Liver (tissue), 9 donors: ENCODE measurements around the gene PREP. TPM values are rescaled to one million over a fixed set of nuclear protein-coding genes. Genes with fewer than 3 reads are reported as not detected.

Experiments
- DNase-seq: peaks from one replicate; pipeline ENCODE4 v3.0.0-alpha.2; 2017; ENCODE audit warnings: low spot score
- H3K27ac ChIP-seq, 2 donors: one replicate each; pipeline ENCODE4 v1.7.0; 2013; ENCODE audit warnings: inconsistent platforms in 2 of 2, low read length in 2 of 2, control low read depth in 1 of 2, low read depth in 1 of 2, mild to moderate bottlenecking in 1 of 2
- H3K27me3 ChIP-seq, 4 donors: one replicate each; pipeline versions ENCODE4 v1.6.1 to v1.7.0; 2013; ENCODE audit warnings: low read length in 3 of 4, inconsistent platforms in 1 of 4, mild to moderate bottlenecking in 1 of 4, moderate library complexity in 1 of 4; ENCODE audit not compliant: control insufficient read depth in 4 of 4, insufficient read depth in 4 of 4
- H3K36me3 ChIP-seq, 4 donors: one replicate each; pipeline versions ENCODE4 v1.6.1 to v1.7.0; 2013; ENCODE audit warnings: low read length in 3 of 4, mild to moderate bottlenecking in 3 of 4, low read depth in 1 of 4, moderate library complexity in 1 of 4; ENCODE audit not compliant: control insufficient read depth in 4 of 4, insufficient read depth in 3 of 4
- H3K4me1 ChIP-seq, 4 donors: one replicate each; pipeline versions ENCODE4 v1.6.1 to v1.7.0; 2013; ENCODE audit warnings: low read length in 3 of 4, mild to moderate bottlenecking in 3 of 4, moderate library complexity in 1 of 4; ENCODE audit not compliant: control insufficient read depth in 4 of 4, insufficient read depth in 4 of 4
- H3K4me3 ChIP-seq, 3 donors: one replicate each; pipeline versions ENCODE4 v1.6.1 to v1.7.0; 2013; ENCODE audit warnings: low read length in 3 of 3, control low read depth in 1 of 3, low read depth in 1 of 3, mild to moderate bottlenecking in 1 of 3
- H3K9ac ChIP-seq, 2 donors: one replicate each; pipeline ENCODE4 v1.7.0; 2013; ENCODE audit warnings: low read length in 2 of 2, mild to moderate bottlenecking in 2 of 2, moderate library complexity in 2 of 2, control low read depth in 1 of 2, low read depth in 1 of 2
- H3K9me3 ChIP-seq, 4 donors: one replicate each; pipeline versions ENCODE4 v1.6.1 to v1.7.0; 2013; ENCODE audit warnings: low read length in 3 of 4; ENCODE audit not compliant: control insufficient read depth in 4 of 4
- EGR1 ChIP-seq, 2 donors: IDR thresholded peaks; 2 replicates each; pipeline ENCODE4 v1.6.1; 2016 to 2018; ENCODE audit warnings: antibody characterized with exemption in 2 of 2, low read depth in 2 of 2
- FOXA1 ChIP-seq: IDR thresholded peaks from 2 replicates; pipeline ENCODE4 v1.6.1; 2016; ENCODE audit warnings: antibody characterized with exemption
- FOXA2 ChIP-seq: IDR thresholded peaks from 2 replicates; pipeline ENCODE4 v1.6.1; 2016; ENCODE audit warnings: antibody characterized with exemption
- GABPA ChIP-seq, 2 donors: IDR thresholded peaks in 1 of 2; conservative IDR thresholded peaks in 1 of 2; 2 replicates each; pipeline ENCODE4 v1.6.1; 2016; ENCODE audit warnings: antibody characterized with exemption in 2 of 2, mild to moderate bottlenecking in 1 of 2, moderate library complexity in 1 of 2
- HNF4A ChIP-seq, 2 donors: conservative IDR thresholded peaks; 2 replicates each; pipeline ENCODE4 v1.6.1; 2016; ENCODE audit warnings: antibody characterized with exemption in 2 of 2, mild to moderate bottlenecking in 2 of 2
- HNF4G ChIP-seq: IDR thresholded peaks from 2 replicates; pipeline ENCODE4 v1.6.1; 2016; ENCODE audit warnings: antibody characterized with exemption
- JUND ChIP-seq, 2 donors: IDR thresholded peaks; 2 replicates each; pipeline ENCODE4 v1.6.1; 2016; ENCODE audit warnings: antibody characterized with exemption in 2 of 2
- NR2F2 ChIP-seq: IDR thresholded peaks from 2 replicates; pipeline ENCODE4 v1.6.1; 2016; ENCODE audit warnings: antibody characterized with exemption
- RAD21 ChIP-seq, 2 donors: IDR thresholded peaks; 2 replicates each; pipeline ENCODE4 v1.6.1; 2016; ENCODE audit warnings: antibody characterized with exemption in 2 of 2, mild to moderate bottlenecking in 2 of 2
- RXRA ChIP-seq, 2 donors: IDR thresholded peaks; 2 replicates each; pipeline ENCODE4 v1.6.1; 2017 to 2018; ENCODE audit warnings: antibody characterized with exemption in 2 of 2, mild to moderate bottlenecking in 1 of 2
- SP1 ChIP-seq: IDR thresholded peaks from 2 replicates; pipeline ENCODE4 v1.6.1; 2018; ENCODE audit warnings: antibody characterized with exemption, mild to moderate bottlenecking
- TAF1 ChIP-seq: conservative IDR thresholded peaks from 2 replicates; pipeline ENCODE4 v1.6.1; 2016; ENCODE audit warnings: antibody characterized with exemption, mild to moderate bottlenecking
- YY1 ChIP-seq: IDR thresholded peaks from 2 replicates; pipeline ENCODE4 v1.6.1; 2016; ENCODE audit warnings: antibody characterized with exemption, mild to moderate bottlenecking
- WGBS: extraction: QIAGEN DNeasy Blood & Tissue Kit; methylation state at CpG from one replicate; pipeline ENCODE4 v1.1.7; 2013; 5-methylcytosine and 5-hydroxymethylcytosine counted together
- polyA plus RNA-seq, 2 donors: library from polyadenylated mRNA; stranded (reverse) in 1 of 2; unstranded in 1 of 2; fragments of 200-250 nt in 1 of 2; fragments of >200 nt in 1 of 2; fragmentation: Nextera tagmentation in 1 of 2; extraction: Ambion mirVana in 1 of 2; gene quantifications; one replicate each; pipeline versions ENCODE4 v1.2.1 to v1.2.3, GENCODE V29; 2013 to 2015
- total RNA-seq, 2 donors: library from RNA; depleted of rRNA; stranded (reverse); fragments of >200 nt; gene quantifications; one replicate each; pipeline ENCODE4 v1.2.3, GENCODE V29; 2014
- TF ChIP-seq, protein P1 (sequence below): IDR thresholded peaks from 2 replicates; pipeline ENCODE4 v1.6.1; 2016; ENCODE audit warnings: antibody characterized with exemption
- TF ChIP-seq, protein P2 (sequence below): IDR thresholded peaks from 2 replicates; pipeline ENCODE4 v1.6.1; 2016; ENCODE audit warnings: antibody characterized with exemption, mild to moderate bottlenecking
- TF ChIP-seq, protein P3 (sequence below): IDR thresholded peaks from 2 replicates; pipeline ENCODE4 v1.6.1; 2016; ENCODE audit warnings: antibody characterized with exemption
- TF ChIP-seq, protein P4 (sequence below): fragments of 150-350 bp; IDR thresholded peaks from 2 replicates; pipeline ENCODE4 v1.5.1; 2017; ENCODE audit warnings: improper control_type of control experiment, low read depth, low read length; ENCODE audit not compliant: missing input control
- TF ChIP-seq, protein P5 (sequence below): IDR thresholded peaks from 2 replicates; pipeline ENCODE4 v1.6.1; 2016; ENCODE audit warnings: antibody characterized with exemption
- donor health status: healthy.
- donor health status: healthy.
- donor health status: healthy.
- donor health status: healthy.
- donor health status: healthy.

The PREP gene
- total and polyA plus RNA-seq, 4 donors: 7.3 to 17.7 (median 13.0) TPM

DNA sequence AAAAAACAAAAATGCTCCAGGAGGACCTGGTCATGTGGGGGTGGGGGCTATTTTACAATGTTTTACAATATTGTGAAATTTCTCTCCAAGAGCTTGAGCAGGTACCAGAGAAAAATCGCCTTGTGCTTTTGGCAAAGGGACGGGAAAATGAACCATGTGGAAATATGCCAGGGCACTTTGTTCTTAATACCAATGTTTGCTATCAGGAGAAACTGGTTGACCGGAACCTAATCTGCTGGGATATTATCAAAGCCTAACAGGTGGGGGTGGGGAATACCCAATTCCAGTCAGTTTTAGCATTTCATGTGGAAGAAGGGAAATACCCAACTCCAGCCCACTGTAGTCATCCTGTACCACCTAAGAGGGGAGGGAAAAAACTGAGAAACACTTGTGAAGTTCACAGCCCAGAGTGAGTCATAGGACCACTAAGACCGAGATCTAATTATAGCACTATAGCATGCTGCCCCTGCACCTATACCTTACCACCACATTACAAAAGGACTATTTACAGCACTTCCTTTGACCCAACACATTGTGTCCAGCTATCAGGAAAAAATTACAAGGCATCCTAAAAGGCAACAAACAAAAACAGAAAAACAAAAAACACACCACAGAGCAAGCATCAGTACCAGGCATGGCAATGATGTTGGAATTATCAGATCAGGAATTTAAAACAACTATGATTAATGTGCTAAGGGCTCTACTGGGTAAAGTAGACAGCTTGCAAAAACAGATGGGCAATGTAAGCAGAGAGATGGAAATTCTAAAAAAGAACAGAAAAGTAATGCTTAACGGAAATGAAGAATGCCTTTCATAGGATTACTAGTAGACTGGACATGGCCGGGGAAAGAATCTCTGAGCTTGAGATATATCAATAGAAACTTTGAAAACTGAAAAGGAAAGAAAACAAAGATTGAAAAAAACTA is 138.9 kb downstream of the PREP start:
- no peak overlapping the region for H3K9ac ChIP-seq
- no peaks in the 10 kb centered on the region for H3K27me3 ChIP-seq
- no peak for DNase-seq
- peaks cover 4 to 12% (median 5%) of the 10 kb centered on the region in 4 donors for H3K4me1 ChIP-seq
- no peak overlapping the region for H3K4me3 ChIP-seq
- H3K27ac ChIP-seq: peak overlapping the region in 1 of 2 donors; percentile 20
- H3K36me3 ChIP-seq: no peaks in the 10 kb centered on the region
- H3K9me3 ChIP-seq: no peaks in the 10 kb centered on the region
- TF ChIP-seq FOXA2 (no peak), EGR1 (IDR thresholded peaks at IDR 0.05; ENCODE audit: low read depth in 2 of 2) (no peak), JUND (IDR thresholded peaks at IDR 0.05) (peak in 1 of 2 donors; percentile 22), RXRA (IDR thresholded peaks at IDR 0.05) (peak; percentile 59), YY1 (peak; percentile 51), GABPA (IDR thresholded peaks at IDR 0.05 in 1 of 2, conservative IDR thresholded peaks at IDR 0.05 in 1 of 2) (no peak), SP1 (peak; percentile 73), RAD21 (IDR thresholded peaks at IDR 0.05) (peak in 1 of 2 donors; percentile 35), NR2F2 (no peak), HNF4G (peak; percentile 33), HNF4A (conservative IDR thresholded peaks at IDR 0.05) (peak; percentile 69 to 77), TAF1 (no peak), FOXA1 (no peak)
- TF ChIP-seq, protein P1, sequence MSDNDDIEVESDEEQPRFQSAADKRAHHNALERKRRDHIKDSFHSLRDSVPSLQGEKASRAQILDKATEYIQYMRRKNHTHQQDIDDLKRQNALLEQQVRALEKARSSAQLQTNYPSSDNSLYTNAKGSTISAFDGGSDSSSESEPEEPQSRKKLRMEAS: peak; percentile 57
- TF ChIP-seq, protein P2, sequence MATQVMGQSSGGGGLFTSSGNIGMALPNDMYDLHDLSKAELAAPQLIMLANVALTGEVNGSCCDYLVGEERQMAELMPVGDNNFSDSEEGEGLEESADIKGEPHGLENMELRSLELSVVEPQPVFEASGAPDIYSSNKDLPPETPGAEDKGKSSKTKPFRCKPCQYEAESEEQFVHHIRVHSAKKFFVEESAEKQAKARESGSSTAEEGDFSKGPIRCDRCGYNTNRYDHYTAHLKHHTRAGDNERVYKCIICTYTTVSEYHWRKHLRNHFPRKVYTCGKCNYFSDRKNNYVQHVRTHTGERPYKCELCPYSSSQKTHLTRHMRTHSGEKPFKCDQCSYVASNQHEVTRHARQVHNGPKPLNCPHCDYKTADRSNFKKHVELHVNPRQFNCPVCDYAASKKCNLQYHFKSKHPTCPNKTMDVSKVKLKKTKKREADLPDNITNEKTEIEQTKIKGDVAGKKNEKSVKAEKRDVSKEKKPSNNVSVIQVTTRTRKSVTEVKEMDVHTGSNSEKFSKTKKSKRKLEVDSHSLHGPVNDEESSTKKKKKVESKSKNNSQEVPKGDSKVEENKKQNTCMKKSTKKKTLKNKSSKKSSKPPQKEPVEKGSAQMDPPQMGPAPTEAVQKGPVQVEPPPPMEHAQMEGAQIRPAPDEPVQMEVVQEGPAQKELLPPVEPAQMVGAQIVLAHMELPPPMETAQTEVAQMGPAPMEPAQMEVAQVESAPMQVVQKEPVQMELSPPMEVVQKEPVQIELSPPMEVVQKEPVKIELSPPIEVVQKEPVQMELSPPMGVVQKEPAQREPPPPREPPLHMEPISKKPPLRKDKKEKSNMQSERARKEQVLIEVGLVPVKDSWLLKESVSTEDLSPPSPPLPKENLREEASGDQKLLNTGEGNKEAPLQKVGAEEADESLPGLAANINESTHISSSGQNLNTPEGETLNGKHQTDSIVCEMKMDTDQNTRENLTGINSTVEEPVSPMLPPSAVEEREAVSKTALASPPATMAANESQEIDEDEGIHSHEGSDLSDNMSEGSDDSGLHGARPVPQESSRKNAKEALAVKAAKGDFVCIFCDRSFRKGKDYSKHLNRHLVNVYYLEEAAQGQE: no peak
- TF ChIP-seq, protein P3, sequence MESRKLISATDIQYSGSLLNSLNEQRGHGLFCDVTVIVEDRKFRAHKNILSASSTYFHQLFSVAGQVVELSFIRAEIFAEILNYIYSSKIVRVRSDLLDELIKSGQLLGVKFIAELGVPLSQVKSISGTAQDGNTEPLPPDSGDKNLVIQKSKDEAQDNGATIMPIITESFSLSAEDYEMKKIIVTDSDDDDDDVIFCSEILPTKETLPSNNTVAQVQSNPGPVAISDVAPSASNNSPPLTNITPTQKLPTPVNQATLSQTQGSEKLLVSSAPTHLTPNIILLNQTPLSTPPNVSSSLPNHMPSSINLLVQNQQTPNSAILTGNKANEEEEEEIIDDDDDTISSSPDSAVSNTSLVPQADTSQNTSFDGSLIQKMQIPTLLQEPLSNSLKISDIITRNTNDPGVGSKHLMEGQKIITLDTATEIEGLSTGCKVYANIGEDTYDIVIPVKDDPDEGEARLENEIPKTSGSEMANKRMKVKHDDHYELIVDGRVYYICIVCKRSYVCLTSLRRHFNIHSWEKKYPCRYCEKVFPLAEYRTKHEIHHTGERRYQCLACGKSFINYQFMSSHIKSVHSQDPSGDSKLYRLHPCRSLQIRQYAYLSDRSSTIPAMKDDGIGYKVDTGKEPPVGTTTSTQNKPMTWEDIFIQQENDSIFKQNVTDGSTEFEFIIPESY: peak; percentile 48
- TF ChIP-seq, protein P4, sequence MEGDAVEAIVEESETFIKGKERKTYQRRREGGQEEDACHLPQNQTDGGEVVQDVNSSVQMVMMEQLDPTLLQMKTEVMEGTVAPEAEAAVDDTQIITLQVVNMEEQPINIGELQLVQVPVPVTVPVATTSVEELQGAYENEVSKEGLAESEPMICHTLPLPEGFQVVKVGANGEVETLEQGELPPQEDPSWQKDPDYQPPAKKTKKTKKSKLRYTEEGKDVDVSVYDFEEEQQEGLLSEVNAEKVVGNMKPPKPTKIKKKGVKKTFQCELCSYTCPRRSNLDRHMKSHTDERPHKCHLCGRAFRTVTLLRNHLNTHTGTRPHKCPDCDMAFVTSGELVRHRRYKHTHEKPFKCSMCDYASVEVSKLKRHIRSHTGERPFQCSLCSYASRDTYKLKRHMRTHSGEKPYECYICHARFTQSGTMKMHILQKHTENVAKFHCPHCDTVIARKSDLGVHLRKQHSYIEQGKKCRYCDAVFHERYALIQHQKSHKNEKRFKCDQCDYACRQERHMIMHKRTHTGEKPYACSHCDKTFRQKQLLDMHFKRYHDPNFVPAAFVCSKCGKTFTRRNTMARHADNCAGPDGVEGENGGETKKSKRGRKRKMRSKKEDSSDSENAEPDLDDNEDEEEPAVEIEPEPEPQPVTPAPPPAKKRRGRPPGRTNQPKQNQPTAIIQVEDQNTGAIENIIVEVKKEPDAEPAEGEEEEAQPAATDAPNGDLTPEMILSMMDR: no peak
- TF ChIP-seq, protein P5, sequence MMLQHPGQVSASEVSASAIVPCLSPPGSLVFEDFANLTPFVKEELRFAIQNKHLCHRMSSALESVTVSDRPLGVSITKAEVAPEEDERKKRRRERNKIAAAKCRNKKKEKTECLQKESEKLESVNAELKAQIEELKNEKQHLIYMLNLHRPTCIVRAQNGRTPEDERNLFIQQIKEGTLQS: peak; percentile 18
- WGBS: 72% methylated on average over 6 of the region's 6 CpGs
